PFSK-1 (cell line): Measurements from ENCODE around the gene GPATCH2.

Experiments
- FOXP2 ChIP-seq: optimal IDR thresholded peaks from 2 replicates; pipeline ENCODE3; 2011; ENCODE audit warnings: borderline replicate concordance, control low read depth, inconsistent platforms; ENCODE audit not compliant: insufficient read depth; ENCODE audit errors: extremely low read length, extremely low read depth
- POLR2AphosphoS5 ChIP-seq: IDR thresholded peaks from 2 replicates; pipeline ENCODE4 v1.6.1; 2012; ENCODE audit warnings: low read depth, mild to moderate bottlenecking, control low read depth, low read length, moderate library complexity
- REST ChIP-seq, 2 experiments: IDR thresholded peaks; 2 replicates each; pipeline versions ENCODE4 v1.6.1 to v1.8.0; 2011 to 2012; ENCODE audit warnings: low read depth in 2 of 2, low read length in 2 of 2, control low read depth in 1 of 2, inconsistent platforms in 1 of 2, mild to moderate bottlenecking in 1 of 2, moderate library complexity in 1 of 2; ENCODE audit not compliant: insufficient read depth in 1 of 2
- SIN3A ChIP-seq: IDR thresholded peaks from 2 replicates; pipeline ENCODE4 v1.6.1; 2012; ENCODE audit warnings: mild to moderate bottlenecking, low read length, moderate library complexity, borderline replicate concordance; ENCODE audit not compliant: insufficient read depth
- TAF1 ChIP-seq: IDR thresholded peaks from 2 replicates; pipeline ENCODE4 v1.6.1; 2012; ENCODE audit warnings: low read length, control low read depth, borderline replicate concordance; ENCODE audit not compliant: insufficient read depth

The GPATCH2 gene

GRCh38 chr1:217568200-217568599 is 62.7 kb downstream of the GPATCH2 start:
- TF ChIP-seq FOXP2 = no peak
- TF ChIP-seq SIN3A = no peak
- no peak for TF ChIP-seq POLR2AphosphoS5
- TF ChIP-seq REST (IDR thresholded peaks at IDR 0.05; ENCODE audit: insufficient read depth in 1 of 2, low read depth in 2 of 2, low read length in 2 of 2) = no peak

GRCh38 chr1:217564833-217565232 is 66.1 kb downstream of the GPATCH2 start:
- TF ChIP-seq SIN3A = no peak
- no peak for TF ChIP-seq TAF1
- no peak for TF ChIP-seq REST (IDR thresholded peaks at IDR 0.05; ENCODE audit: insufficient read depth in 1 of 2, low read depth in 2 of 2, low read length in 2 of 2)
- TF ChIP-seq POLR2AphosphoS5 = no peak
- no peak for TF ChIP-seq FOXP2

- TF ChIP-seq FOXP2 (no peak), SIN3A (no peak), REST (IDR thresholded peaks at IDR 0.05; ENCODE audit: insufficient read depth in 1 of 2, low read depth in 2 of 2, low read length in 2 of 2) (no peak), POLR2AphosphoS5 (no peak), TAF1 (no peak)
Observed at GRCh38 chr1:217564207-217564606, 66.7 kb downstream of the GPATCH2 start.

- no peak for TF ChIP-seq TAF1
- no peak for TF ChIP-seq FOXP2
- TF ChIP-seq POLR2AphosphoS5 = no peak
- no peak for TF ChIP-seq REST (IDR thresholded peaks at IDR 0.05; ENCODE audit: insufficient read depth in 1 of 2, low read depth in 2 of 2, low read length in 2 of 2)
- no peak for TF ChIP-seq SIN3A
Observed at GRCh38 chr1:217563179-217563578, 67.7 kb downstream of the GPATCH2 start.
